Esophagus squamous epithelium (tissue), 4 donors: Measurements from ENCODE around the gene TACR2.

Source experiments
- CTCF ChIP-seq, 6 experiments: fragments of 450-650 bp in 4 of 6; fragments of 200-600 bp in 2 of 6; sonication (generic) in 2 of 6; IDR thresholded peaks; one replicate each; pipeline ENCODE4 v1.5.1; 2016 to 2019; ENCODE audit warnings: antibody characterized with exemption in 6 of 6, mild to moderate bottlenecking in 4 of 6, moderate library complexity in 4 of 6
- POLR2A ChIP-seq, 4 donors: fragments of 450-650 bp; IDR thresholded peaks; one replicate each; pipeline ENCODE4 v1.6.1; 2017; ENCODE audit warnings: antibody characterized with exemption in 4 of 4, mild to moderate bottlenecking in 4 of 4, moderate library complexity in 3 of 4

GRCh38 chr10:69460576-69461242 is 44.0 kb upstream of the TACR2 start:
- no peak for TF ChIP-seq CTCF (IDR thresholded peaks at IDR 0.05)
- TF ChIP-seq POLR2A (IDR thresholded peaks at IDR 0.05), result no peak
